GM19240 (cell line): Measurements from ENCODE around the gene COL24A1.

ENCODE experiments used
- DNase-seq: peaks from one replicate; pipeline ENCODE4 v3.0.0; 2011; ENCODE audit warnings: low spot score; ENCODE audit not compliant: insufficient read length

Gene COL24A1

GRCh38 chr1:85692730-85693314 lies 463.8 kb downstream of the COL24A1 start:
- DNase-seq: no peak

- DNase-seq: no peak
These were observed 466.7 kb downstream of the COL24A1 start for GRCh38 chr1:85689775-85690404.

GRCh38 chr1:85683292-85684025 lies 473.1 kb downstream of the COL24A1 start:
- no peak for DNase-seq

GRCh38 chr1:85681087-85681486 lies 475.5 kb downstream of the COL24A1 start:
- DNase-seq: no peak
